MCF 10A (cell line): ENCODE measurements around the gene SIAH1. TPM values are rescaled to one million over a fixed set of nuclear protein-coding genes. Genes with fewer than 3 reads are reported as not detected.

Experiments used
- BruUV-seq: library from RNA; stranded (reverse); fragments of 400-500 nt; replicated peaks from 2 replicates; lab custom pipeline; 2021; lab: Mats Ljungman, UMichigan
- CTCF ChIA-PET: fragments of 300-600 bp; sonication (Branson Sonifier 250); formaldehyde crosslinking; extraction: SDS; loops from one replicate; lab custom pipeline; 2021; ENCODE audit warnings: antibody characterized with exemption, inconsistent platforms; lab: Yijun Ruan, JAX
- POLR2A ChIA-PET: fragments of 300-600, 350-650 bp; sonication (Branson Sonifier 250); formaldehyde crosslinking; extraction: SDS; loops from one replicate; lab custom pipeline; 2020; ENCODE audit warnings: antibody characterized with exemption, inconsistent platforms; lab: Yijun Ruan, JAX
- DNase-seq: peaks from one replicate; pipeline ENCODE4 v3.0.0-alpha.2; 2018; ENCODE audit not compliant: unreplicated experiment
- H3K27ac Mint-ChIP-seq: one replicate; pipeline ENCODE4 v1.8.0; 2022; ENCODE audit warnings: mild to moderate bottlenecking, low read depth, mixed read lengths; ENCODE audit not compliant: unreplicated experiment
- H3K27me3 Mint-ChIP-seq: one replicate; pipeline ENCODE4 v1.8.0; 2022; ENCODE audit warnings: mixed read lengths; ENCODE audit not compliant: insufficient read depth, unreplicated experiment
- H3K36me3 Mint-ChIP-seq: one replicate; pipeline ENCODE4 v1.8.0; 2022; ENCODE audit warnings: mild to moderate bottlenecking, moderate library complexity, mixed read lengths; ENCODE audit not compliant: insufficient read depth, unreplicated experiment
- H3K4me1 Mint-ChIP-seq: one replicate; pipeline ENCODE4 v1.8.0; 2022; ENCODE audit warnings: mixed read lengths; ENCODE audit not compliant: insufficient read depth, unreplicated experiment
- H3K4me3 Mint-ChIP-seq: one replicate; pipeline ENCODE4 v1.8.0; 2022; ENCODE audit warnings: mild to moderate bottlenecking, moderate library complexity, mixed read lengths; ENCODE audit not compliant: unreplicated experiment
- H3K9me3 Mint-ChIP-seq: one replicate; pipeline ENCODE4 v1.8.0; 2022; ENCODE audit warnings: mixed read lengths; ENCODE audit not compliant: unreplicated experiment
- CTCF ChIP-seq: fragments of 200-600 bp; IDR thresholded peaks from one replicate; pipeline ENCODE4 v1.8.0; 2022; ENCODE audit warnings: antibody characterized with exemption, mild to moderate bottlenecking; ENCODE audit not compliant: unreplicated experiment
- intact Hi-C: fragments of 100-400 bp; cut with micrococcal nuclease; formaldehyde crosslinking; loops from 2 replicates; pipeline ENCODE4 v1.14.1; 2022
- total RNA-seq: library from RNA; stranded (reverse); gene quantifications from 2 replicates; pipeline ENCODE4 v1.2.3, GENCODE V29; 2022

The SIAH1 gene
- total RNA-seq, 1 experiment from 2014 or later = 22.4 TPM

DNA sequence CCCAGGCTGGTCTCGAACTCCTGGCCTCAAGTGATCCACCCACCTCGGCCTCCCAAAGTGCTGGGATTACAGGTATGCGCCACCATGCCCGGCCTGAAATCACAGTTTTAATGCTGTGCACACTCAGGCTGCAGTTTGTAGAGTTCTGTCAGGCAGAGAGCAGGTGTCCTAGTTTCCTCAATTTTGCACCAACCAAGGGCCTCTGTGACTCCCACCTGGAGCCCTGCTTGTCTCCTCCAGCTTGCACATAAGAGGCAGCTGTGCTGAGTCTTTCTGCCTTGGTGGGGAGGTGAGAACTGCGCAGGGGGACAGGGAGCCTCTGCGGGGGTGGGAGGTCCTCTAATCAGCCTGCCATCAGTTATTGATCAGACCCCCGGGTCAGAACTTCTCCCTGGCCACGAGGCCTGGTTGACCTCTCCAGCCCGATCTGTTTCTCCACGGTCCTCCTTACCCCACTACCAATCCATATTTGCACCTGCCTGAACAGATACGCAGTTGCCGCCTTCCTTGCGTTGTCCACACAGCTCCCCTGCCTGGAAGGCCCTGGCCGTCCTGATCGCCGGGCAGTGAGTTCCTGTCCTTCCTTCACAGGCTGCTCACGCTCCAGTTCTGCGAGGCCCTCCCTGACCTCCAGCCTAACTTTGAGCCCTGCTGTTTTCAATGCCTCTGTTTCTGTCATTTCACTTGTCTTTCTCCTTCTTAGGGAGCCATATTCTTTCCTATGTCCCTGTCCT lies 48.1 kb upstream of the SIAH1 start:
- Mint-ChIP-seq H3K4me1 (peaks cover 9% of the 10 kb centered on the region), H3K27me3 (no peaks in the 10 kb centered on the region), H3K27ac (no peak overlapping the region), H3K4me3 (no peak overlapping the region), H3K9me3 (no peaks in the 10 kb centered on the region), H3K36me3 (no peaks in the 10 kb centered on the region)
- CTCF ChIA-PET = no interaction called here
- no TSS peak for BruUV-seq
- no peak for DNase-seq
- POLR2A ChIA-PET = no interaction called here
- no peak for TF ChIP-seq CTCF
- intact Hi-C loops = no loop called here

DNA sequence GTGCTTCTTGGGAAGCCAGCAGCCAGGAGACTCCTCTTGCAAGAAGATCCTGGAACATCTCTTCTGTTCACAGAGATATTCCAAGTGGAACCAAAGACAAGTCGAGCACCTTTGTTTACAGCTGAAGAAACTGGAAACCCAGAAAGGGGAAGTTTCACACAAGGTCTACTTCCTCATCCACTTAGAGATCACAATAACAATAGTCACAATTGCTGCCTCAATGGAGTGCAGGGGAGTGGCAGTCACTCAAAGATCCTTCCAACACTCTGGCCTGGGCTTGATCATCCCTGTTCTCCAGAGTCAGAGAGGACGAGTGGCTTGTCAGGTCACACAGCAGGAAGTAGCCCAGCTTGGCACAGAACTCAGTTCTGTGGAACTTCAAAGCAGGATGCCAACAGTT lies 46.9 kb upstream of the SIAH1 start:
- ChIA-PET POLR2A (interaction anchor here (0.7 kb wide), 2 partner anchors 76 to 113 kb away, joined by 3 read pairs; no protein-coding TSS in a partner anchor), CTCF (interaction anchor here (0.6 to 1.2 kb wide), 2 partner anchors 22 to 1491 kb away, joined by 4 read pairs; no protein-coding TSS in a partner anchor)
- no TSS peak for BruUV-seq
- Mint-ChIP-seq H3K27ac (no peak overlapping the region), H3K4me3 (no peak overlapping the region), H3K9me3 (no peaks in the 10 kb centered on the region), H3K4me1 (peaks cover 9% of the 10 kb centered on the region), H3K36me3 (no peaks in the 10 kb centered on the region), H3K27me3 (no peaks in the 10 kb centered on the region)
- no peak for TF ChIP-seq CTCF
- no peak for DNase-seq
- intact Hi-C loops = no loop called here

DNA sequence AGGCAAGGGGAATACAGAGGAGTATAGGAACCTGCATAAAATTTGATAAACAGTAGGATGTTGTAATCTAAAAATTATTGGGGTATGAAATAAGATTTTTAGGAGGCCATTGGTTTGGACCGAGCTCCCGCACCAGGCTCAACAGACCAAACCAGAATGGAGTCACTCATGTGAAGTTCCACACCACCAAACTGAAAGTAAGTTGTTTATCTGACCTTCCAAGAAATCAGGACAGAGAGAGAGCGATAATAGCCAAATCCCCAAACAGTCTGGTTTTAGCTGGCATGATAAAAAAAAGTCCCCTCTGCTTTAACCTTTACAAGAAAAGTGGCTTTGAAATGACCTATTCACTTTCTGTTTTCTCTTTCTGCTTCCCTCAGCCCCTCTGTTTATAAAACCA lies 45.7 kb upstream of the SIAH1 start:
- no peaks in the 10 kb centered on the region for H3K27me3 Mint-ChIP-seq

More for the DNA sequence above, 45.7 kb upstream of the SIAH1 start:
- DNase-seq = no peak
- H3K9me3 Mint-ChIP-seq = no peaks in the 10 kb centered on the region
- H3K36me3 Mint-ChIP-seq = no peaks in the 10 kb centered on the region
- no peak overlapping the region for H3K27ac Mint-ChIP-seq
- BruUV-seq = no TSS peak
- POLR2A ChIA-PET = interaction anchor here (1.0 kb wide), 1 partner anchor 21 kb away, joined by 4 read pairs; no protein-coding TSS in a partner anchor
- no peak for TF ChIP-seq CTCF
- H3K4me1 Mint-ChIP-seq = peaks cover 9% of the 10 kb centered on the region
- CTCF ChIA-PET = no interaction called here
- intact Hi-C loops = no loop called here
- H3K4me3 Mint-ChIP-seq = no peak overlapping the region
